Natural killer cell treated with Interleukin-12 subunit alpha and Interleukin-12 subunit beta and Interleukin-15 and Interleukin-18, amount 100 ng/mL, for 72 hours (primary cell): ENCODE data around the gene FGF19. TPM values are rescaled to one million over a fixed set of nuclear protein-coding genes. Genes with fewer than 3 reads are reported as not detected.

ENCODE experiments used
- ATAC-seq, 2 donors: fragments of 150-1000 bp; cut with Tn5 transposase in 1 of 2; sonication (Bioruptor Pico), chemical (Tn5 transposase) in 1 of 2; 2 replicates each; pipeline ENCODE4 v1.10.0; 2021
- DNase-seq: peaks from one replicate; pipeline ENCODE4 v3.0.0; 2022; ENCODE audit warnings: low spot score
- H3K27ac Mint-ChIP-seq, 2 donors: 1 replicate in 1 of 2; 2 replicates in 1 of 2; pipeline ENCODE4 v1.8.0; 2022; ENCODE audit warnings: mixed read lengths in 2 of 2, mild to moderate bottlenecking in 1 of 2, moderate library complexity in 1 of 2
- H3K27me3 Mint-ChIP-seq, 2 donors: 1 replicate in 1 of 2; 2 replicates in 1 of 2; pipeline ENCODE4 v1.8.0; 2022; ENCODE audit warnings: mixed read lengths in 2 of 2
- H3K36me3 Mint-ChIP-seq: one replicate; pipeline ENCODE4 v1.8.0; 2022; ENCODE audit warnings: mixed read lengths
- H3K4me1 Mint-ChIP-seq, 2 donors: 1 replicate in 1 of 2; 2 replicates in 1 of 2; pipeline ENCODE4 v1.8.0; 2022; ENCODE audit warnings: low read depth in 2 of 2, mixed read lengths in 2 of 2, mild to moderate bottlenecking in 1 of 2
- H3K4me3 Mint-ChIP-seq: one replicate; pipeline ENCODE4 v1.8.0; 2022; ENCODE audit warnings: mixed read lengths
- H3K9me3 Mint-ChIP-seq: 2 replicates; pipeline ENCODE4 v1.8.0; 2022; ENCODE audit warnings: mixed read lengths
- total RNA-seq, 2 donors: library from RNA; stranded (reverse); gene quantifications; one replicate each; pipeline ENCODE4 v1.2.3, GENCODE V29; 2022

Gene FGF19
- total RNA-seq, 2 donors from 2014 or later = not detected

- Mint-ChIP-seq H3K4me3 (no peak overlapping the region), H3K27me3 (peaks cover 24 to 28% of the 10 kb centered on the region in 2 donors), H3K9me3 (no peaks in the 10 kb centered on the region), H3K36me3 (no peaks in the 10 kb centered on the region), H3K4me1 (peaks cover 8% of the 10 kb centered on the region in 2 donors), H3K27ac (no peak overlapping the region)
- ATAC-seq = peak in 1 of 2 donors; percentile 41
- no peak for DNase-seq
Observed at GRCh38 chr11:69708736-69709401, 5.0 kb upstream of the FGF19 start.

- H3K27ac Mint-ChIP-seq = no peak overlapping the region
- no peak overlapping the region for H3K4me3 Mint-ChIP-seq
- peaks cover 27 to 28% of the 10 kb centered on the region in 2 donors for H3K27me3 Mint-ChIP-seq
- H3K9me3 Mint-ChIP-seq = no peaks in the 10 kb centered on the region
- H3K4me1 Mint-ChIP-seq = peaks cover 7% of the 10 kb centered on the region in 2 donors
- ATAC-seq (no peak), DNase-seq (no peak)
- no peaks in the 10 kb centered on the region for H3K36me3 Mint-ChIP-seq
Observed at GRCh38 chr11:69707176-69707575, 3.4 kb upstream of the FGF19 start.

GRCh38 chr11:69705901-69706787 lies 2.3 kb upstream of the FGF19 start:
- DNase-seq (no peak), ATAC-seq (peak in 1 of 2 donors; percentile 34)
- H3K4me1 Mint-ChIP-seq = no peaks in the 10 kb centered on the region
- H3K36me3 Mint-ChIP-seq = no peaks in the 10 kb centered on the region
- H3K27ac Mint-ChIP-seq = no peak overlapping the region
- H3K4me3 Mint-ChIP-seq = no peak overlapping the region
- H3K9me3 Mint-ChIP-seq = no peaks in the 10 kb centered on the region
- peaks cover 17 to 21% of the 10 kb centered on the region in 2 donors for H3K27me3 Mint-ChIP-seq

GRCh38 chr11:69705351-69705811 lies 1.6 kb upstream of the FGF19 start:
- Mint-ChIP-seq H3K27ac (no peak overlapping the region), H3K9me3 (no peaks in the 10 kb centered on the region), H3K27me3 (peaks cover 20 to 22% of the 10 kb centered on the region in 2 donors), H3K4me1 (no peaks in the 10 kb centered on the region), H3K36me3 (no peaks in the 10 kb centered on the region), H3K4me3 (no peak overlapping the region)
- DNase-seq = no peak
- ATAC-seq = no peak

GRCh38 chr11:69704508-69705253 lies 859 bp upstream of the FGF19 start:
- Mint-ChIP-seq H3K27me3 (peaks cover 22 to 23% of the 10 kb centered on the region in 2 donors), H3K36me3 (no peaks in the 10 kb centered on the region), H3K9me3 (no peaks in the 10 kb centered on the region), H3K27ac (no peak overlapping the region), H3K4me1 (no peaks in the 10 kb centered on the region), H3K4me3 (no peak overlapping the region)
- ATAC-seq = no peak
- DNase-seq = no peak

GRCh38 chr11:69703453-69703767 lies 412 bp downstream of the FGF19 start:
- DNase-seq (no peak), ATAC-seq (no peak)
- Mint-ChIP-seq H3K9me3 (no peaks in the 10 kb centered on the region), H3K4me1 (no peaks in the 10 kb centered on the region), H3K27ac (no peak overlapping the region), H3K4me3 (no peak overlapping the region), H3K36me3 (no peaks in the 10 kb centered on the region), H3K27me3 (peaks cover 22 to 26% of the 10 kb centered on the region in 2 donors)

GRCh38 chr11:69702769-69703452 lies 911 bp downstream of the FGF19 start:
- Mint-ChIP-seq H3K9me3 (no peaks in the 10 kb centered on the region), H3K27ac (no peak overlapping the region), H3K36me3 (no peaks in the 10 kb centered on the region), H3K27me3 (peaks cover 22 to 26% of the 10 kb centered on the region in 2 donors), H3K4me1 (no peaks in the 10 kb centered on the region), H3K4me3 (no peak overlapping the region)
- DNase-seq (no peak), ATAC-seq (no peak)

GRCh38 chr11:69702239-69702691 lies 1.6 kb downstream of the FGF19 start:
- no peaks in the 10 kb centered on the region for H3K9me3 Mint-ChIP-seq
- no peak overlapping the region for H3K4me3 Mint-ChIP-seq
- no peaks in the 10 kb centered on the region for H3K36me3 Mint-ChIP-seq
- H3K27me3 Mint-ChIP-seq = peaks cover 18 to 24% of the 10 kb centered on the region in 2 donors
- no peaks in the 10 kb centered on the region for H3K4me1 Mint-ChIP-seq
- no peak overlapping the region for H3K27ac Mint-ChIP-seq
- ATAC-seq (no peak), DNase-seq (no peak)

- Mint-ChIP-seq H3K27me3 (peaks cover 20% of the 10 kb centered on the region in 2 donors), H3K27ac (no peak overlapping the region), H3K36me3 (no peaks in the 10 kb centered on the region), H3K9me3 (no peaks in the 10 kb centered on the region), H3K4me3 (no peak overlapping the region), H3K4me1 (no peaks in the 10 kb centered on the region)
- DNase-seq = no peak
- no peak for ATAC-seq
Observed at GRCh38 chr11:69700278-69701140, 3.3 kb downstream of the FGF19 start.

GRCh38 chr11:69699213-69699612 lies 4.6 kb downstream of the FGF19 start:
- ATAC-seq = no peak

GRCh38 chr11:69698362-69698761 lies 5.5 kb downstream of the FGF19 start:
- H3K9me3 Mint-ChIP-seq = no peaks in the 10 kb centered on the region
- H3K4me3 Mint-ChIP-seq = no peak overlapping the region
- H3K27me3 Mint-ChIP-seq = peaks cover 22 to 24% of the 10 kb centered on the region in 2 donors
- H3K27ac Mint-ChIP-seq = no peak overlapping the region
- no peaks in the 10 kb centered on the region for H3K36me3 Mint-ChIP-seq
- DNase-seq = no peak
- no peaks in the 10 kb centered on the region for H3K4me1 Mint-ChIP-seq
- no peak for ATAC-seq

More at GRCh38 chr11:69699213-69699612, 4.6 kb downstream of the FGF19 start:
- DNase-seq = no peak
- Mint-ChIP-seq H3K36me3 (no peaks in the 10 kb centered on the region), H3K27me3 (peaks cover 22 to 24% of the 10 kb centered on the region in 2 donors), H3K9me3 (no peaks in the 10 kb centered on the region), H3K4me3 (no peak overlapping the region), H3K27ac (no peak overlapping the region), H3K4me1 (no peaks in the 10 kb centered on the region)

GRCh38 chr11:69697861-69698260 lies 6.0 kb downstream of the FGF19 start:
- peaks cover 20 to 24% of the 10 kb centered on the region in 2 donors for H3K27me3 Mint-ChIP-seq
- ATAC-seq (no peak), DNase-seq (no peak)
- no peaks in the 10 kb centered on the region for H3K4me1 Mint-ChIP-seq
- H3K27ac Mint-ChIP-seq = no peak overlapping the region
- H3K36me3 Mint-ChIP-seq = no peaks in the 10 kb centered on the region
- no peak overlapping the region for H3K4me3 Mint-ChIP-seq
- no peaks in the 10 kb centered on the region for H3K9me3 Mint-ChIP-seq
